Fibroblast of pulmonary artery (primary cell): ENCODE results near the gene TAGAP.

Experiments
- DNase-seq: peaks from one replicate; pipeline ENCODE4 v3.0.0-alpha.2; 2010; ENCODE audit warnings: low read depth
- H3K4me3 ChIP-seq: replicated peaks from 2 replicates; pipeline ENCODE4 v1.5.1; 2011; ENCODE audit warnings: low read depth, mild to moderate bottlenecking, control low read depth, low read length, moderate library complexity
- CTCF ChIP-seq: IDR thresholded peaks from 2 replicates; pipeline ENCODE4 v1.5.1; 2011; ENCODE audit warnings: mild to moderate bottlenecking, control low read depth, low read length, inconsistent platforms; ENCODE audit errors: missing control alignments

TAGAP gene

GRCh38 chr6:159044899-159045727 lies at the start of gene TAGAP:
Gene TAGAP, minus strand, starts transcription at chr6:159044991. Its CDS starts 845 bp downstream, at chr6:159044146.
- H3K4me3 ChIP-seq = no peak within 1 kb of the TSS
- TF ChIP-seq CTCF = no peak
- no peak for DNase-seq

GRCh38 chr6:159093609-159094443 lies 49.0 kb upstream of the TAGAP start:
- no peak for DNase-seq
- no peak overlapping the region for H3K4me3 ChIP-seq
- no peak for TF ChIP-seq CTCF

- H3K4me3 ChIP-seq = no peak overlapping the region
- peak; percentile 15 for DNase-seq
- no peak for TF ChIP-seq CTCF
Measured at GRCh38 chr6:159092631-159093030, 47.8 kb upstream of the TAGAP start.

GRCh38 chr6:159090530-159091480 lies 46.0 kb upstream of the TAGAP start:
- no peak for TF ChIP-seq CTCF
- no peak for DNase-seq
- no peak overlapping the region for H3K4me3 ChIP-seq

GRCh38 chr6:159089909-159090308 lies 45.1 kb upstream of the TAGAP start:
- no peak for DNase-seq
- no peak for TF ChIP-seq CTCF
- H3K4me3 ChIP-seq = no peak overlapping the region

GRCh38 chr6:159089443-159089842 lies 44.7 kb upstream of the TAGAP start:
- no peak overlapping the region for H3K4me3 ChIP-seq
- no peak for TF ChIP-seq CTCF
- no peak for DNase-seq
